Esophagus muscularis mucosa (tissue), 3 donors: ENCODE results near the gene TMEM135.

ENCODE experiments used
- POLR2A ChIP-seq: fragments of 450-650 bp; IDR thresholded peaks from one replicate; pipeline ENCODE4 v1.6.1; 2017; ENCODE audit warnings: antibody characterized with exemption, moderate library complexity, mild to moderate bottlenecking, low read depth
- POLR2AphosphoS5 ChIP-seq, 2 donors: sonication (generic); formaldehyde crosslinking; IDR thresholded peaks; one replicate each; pipeline ENCODE4 v1.6.1; 2017; ENCODE audit warnings: antibody characterized with exemption in 2 of 2
- TF ChIP-seq, protein P1 (sequence below), 3 experiments: fragments of 200-600 bp in 2 of 3; fragments of 450-650 bp in 1 of 3; sonication (generic) in 2 of 3; IDR thresholded peaks; one replicate each; pipeline ENCODE4 v1.5.1; 2017 to 2019; ENCODE audit warnings: antibody characterized with exemption in 3 of 3, mild to moderate bottlenecking in 2 of 3, moderate library complexity in 1 of 3

GRCh38 chr11:87265132-87265531 is 227.4 kb downstream of the TMEM135 start:
- TF ChIP-seq, protein P1, sequence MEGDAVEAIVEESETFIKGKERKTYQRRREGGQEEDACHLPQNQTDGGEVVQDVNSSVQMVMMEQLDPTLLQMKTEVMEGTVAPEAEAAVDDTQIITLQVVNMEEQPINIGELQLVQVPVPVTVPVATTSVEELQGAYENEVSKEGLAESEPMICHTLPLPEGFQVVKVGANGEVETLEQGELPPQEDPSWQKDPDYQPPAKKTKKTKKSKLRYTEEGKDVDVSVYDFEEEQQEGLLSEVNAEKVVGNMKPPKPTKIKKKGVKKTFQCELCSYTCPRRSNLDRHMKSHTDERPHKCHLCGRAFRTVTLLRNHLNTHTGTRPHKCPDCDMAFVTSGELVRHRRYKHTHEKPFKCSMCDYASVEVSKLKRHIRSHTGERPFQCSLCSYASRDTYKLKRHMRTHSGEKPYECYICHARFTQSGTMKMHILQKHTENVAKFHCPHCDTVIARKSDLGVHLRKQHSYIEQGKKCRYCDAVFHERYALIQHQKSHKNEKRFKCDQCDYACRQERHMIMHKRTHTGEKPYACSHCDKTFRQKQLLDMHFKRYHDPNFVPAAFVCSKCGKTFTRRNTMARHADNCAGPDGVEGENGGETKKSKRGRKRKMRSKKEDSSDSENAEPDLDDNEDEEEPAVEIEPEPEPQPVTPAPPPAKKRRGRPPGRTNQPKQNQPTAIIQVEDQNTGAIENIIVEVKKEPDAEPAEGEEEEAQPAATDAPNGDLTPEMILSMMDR (IDR thresholded peaks at IDR 0.05): no peak
- TF ChIP-seq POLR2A (no peak), POLR2AphosphoS5 (IDR thresholded peaks at IDR 0.05) (no peak)
